Adipose tissue (tissue), 3 donors: Measurements from ENCODE around the gene IQSEC3. TPM values are rescaled to one million over a fixed set of nuclear protein-coding genes. Genes with fewer than 3 reads are reported as not detected.
"Not testable (repeated sequence)": the region's sequence is repeated elsewhere in the genome, so short reads cannot be mapped to it uniquely, and the experiment has no call there.

ENCODE experiments used
- H3K27ac ChIP-seq: one replicate; pipeline ENCODE4 v1.5.1; 2013; ENCODE audit warnings: low read depth, low read length
- WGBS, 3 donors: extraction: QIAGEN DNeasy Blood & Tissue Kit; methylation state at CpG; one replicate each; pipeline ENCODE4 v1.1.7; 2013; 5-methylcytosine and 5-hydroxymethylcytosine counted together
- polyA plus RNA-seq, 3 donors: library from polyadenylated mRNA; stranded (reverse); fragments of 200-250 nt; gene quantifications; one replicate each; pipeline ENCODE4 v1.2.3, GENCODE V29; 2013
- donor health status: healthy with polysubstance abuse.
- donor health status: Bipolar disorder and iron deficiency.
- donor health status: healthy.

The IQSEC3 gene
- polyA plus RNA-seq, 3 donors: 0.61 to 5.2 (median 5.2) TPM

DNA sequence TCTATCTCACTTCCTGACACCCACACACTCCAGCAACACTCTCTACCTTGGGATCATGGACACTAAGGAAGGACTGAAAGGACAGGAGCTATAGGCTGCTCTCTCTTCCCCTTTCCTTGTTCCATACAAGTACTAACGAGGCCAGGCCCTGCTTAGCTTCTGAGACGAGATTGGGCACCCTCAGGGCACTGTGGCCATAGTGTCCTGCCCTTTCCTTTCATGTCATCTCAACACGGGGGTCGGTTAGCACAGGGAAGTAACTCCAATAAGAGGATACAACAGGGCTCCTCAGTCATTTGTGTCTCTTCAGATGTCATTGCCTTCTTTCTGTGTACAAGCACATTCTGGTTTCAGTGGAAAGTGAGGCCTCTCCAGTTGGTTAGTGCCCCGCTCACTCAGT, 15.5 kb upstream of the IQSEC3 start:
- not testable (repeated sequence) for H3K27ac ChIP-seq
- 57 to 69% (median 65%) methylated on average over 5 of the region's 5 CpGs for WGBS, 3 donors

DNA sequence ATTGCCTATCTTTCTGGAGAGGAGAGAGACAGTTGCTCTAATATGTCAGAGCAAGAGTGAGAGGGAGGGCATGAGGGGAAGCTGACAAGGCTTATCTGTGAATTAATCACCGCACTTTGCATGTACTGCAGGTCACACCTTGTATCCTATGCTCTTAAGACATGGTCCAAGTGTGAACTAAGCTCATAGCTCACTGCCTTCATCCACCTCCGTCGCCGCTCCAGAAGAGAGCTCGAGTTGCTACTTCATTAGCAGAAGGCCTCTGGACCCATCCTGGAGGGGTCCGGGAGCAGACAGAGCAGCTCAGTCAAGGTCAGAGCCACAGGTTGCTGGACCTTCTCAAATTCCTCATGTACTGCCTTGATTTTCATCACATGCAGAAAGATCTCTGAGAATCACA, 14.6 kb upstream of the IQSEC3 start:
- H3K27ac ChIP-seq: not testable (repeated sequence)
- 61 to 73% (median 72%) methylated on average over 6 of the region's 6 CpGs for whole genome bisulfite sequencing, 3 donors

GRCh38 chr12:52902-53734, 13.4 kb upstream of the IQSEC3 start:
- not testable (repeated sequence) for H3K27ac ChIP-seq
- 54 to 75% (median 69%) methylated on average over 4 of the region's 4 CpGs for WGBS, 3 donors

DNA sequence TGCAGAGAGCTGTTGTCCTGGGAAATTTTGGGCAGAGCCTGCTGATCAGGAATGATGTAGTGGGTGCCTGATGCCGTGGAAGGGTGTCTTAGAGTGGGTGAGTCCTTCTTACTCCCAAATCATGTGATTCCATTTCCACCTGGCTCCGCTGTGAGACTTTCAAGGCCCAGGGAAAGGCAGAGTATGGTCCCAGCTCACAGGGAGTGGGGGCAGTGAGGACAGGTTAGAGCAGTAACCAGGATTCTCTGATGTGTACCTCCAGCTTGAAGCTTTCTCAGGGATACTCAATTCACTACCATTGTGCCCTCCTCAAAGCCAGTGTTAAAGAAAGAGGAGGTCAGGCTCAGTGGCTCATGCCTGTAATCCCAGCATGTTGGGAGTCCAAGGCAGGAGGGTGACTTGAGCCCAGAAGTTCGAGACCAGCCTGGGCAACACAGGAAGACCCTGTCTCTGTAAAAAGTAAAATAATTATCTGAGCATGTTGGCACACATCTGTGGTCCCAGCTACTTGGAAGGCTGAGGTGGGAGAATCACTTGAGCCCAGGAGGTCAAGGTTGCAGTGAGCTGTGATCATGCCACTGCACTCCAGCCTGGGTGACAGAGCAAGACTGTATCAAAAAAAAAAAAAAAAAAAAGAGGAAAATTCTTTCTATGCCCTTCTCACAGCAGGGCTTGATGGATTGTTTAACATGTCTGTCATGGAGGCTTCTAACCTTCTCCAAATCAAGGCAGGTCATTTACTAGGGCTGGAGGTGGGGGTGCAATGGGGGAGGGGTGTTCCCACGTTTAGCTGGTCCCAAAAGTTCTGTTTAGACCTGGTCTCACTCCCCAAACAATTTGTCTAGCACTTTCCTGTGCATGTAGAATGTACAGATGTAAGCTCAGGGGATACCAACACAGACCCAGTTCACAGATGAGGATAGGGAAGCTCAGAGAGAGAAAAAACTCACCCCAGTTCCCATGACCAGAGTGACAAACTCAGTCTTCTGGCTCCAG, 12.5 kb upstream of the IQSEC3 start:
- no peak overlapping the region for H3K27ac ChIP-seq
- 30 to 47% (median 40%) methylated on average over 4 of the region's 4 CpGs for WGBS, 3 donors

- H3K27ac ChIP-seq: no peak overlapping the region
- 62 to 66% (median 64%) methylated on average over 13 of the region's 13 CpGs for WGBS, 3 donors
These were observed 11.6 kb upstream of the IQSEC3 start for GRCh38 chr12:54750-55535.

- H3K27ac ChIP-seq: no peak overlapping the region
- WGBS, 3 donors: 55 to 63% (median 59%) methylated on average over 7 of the region's 7 CpGs
These were observed 9.8 kb upstream of the IQSEC3 start for GRCh38 chr12:56683-57346.

DNA sequence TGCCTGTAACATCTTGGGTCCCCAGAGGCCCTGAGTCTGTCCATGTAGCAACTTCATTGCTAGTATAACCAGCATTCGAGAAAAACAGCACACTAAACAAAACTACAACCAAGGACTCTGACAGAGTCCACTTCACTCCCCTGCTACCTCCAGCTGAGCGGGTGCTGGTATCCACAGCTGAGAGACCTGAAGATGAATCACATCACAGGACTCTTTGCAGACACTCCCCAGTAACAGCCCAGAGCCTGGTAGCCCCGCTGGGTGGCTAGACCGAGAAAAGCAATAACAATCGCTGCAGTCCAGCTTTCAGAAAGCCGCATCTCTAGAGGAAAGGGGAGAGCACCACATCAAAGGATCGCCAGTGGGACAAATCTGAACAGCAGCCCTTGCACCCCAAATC, 9.0 kb upstream of the IQSEC3 start:
- H3K27ac ChIP-seq: no peak overlapping the region
- WGBS, 3 donors: 72 to 81% (median 80%) methylated on average over 7 of the region's 7 CpGs

- no peak overlapping the region for H3K27ac ChIP-seq
These were observed 7.7 kb upstream of the IQSEC3 start for GRCh38 chr12:58832-59231.

GRCh38 chr12:61845-62244, 4.7 kb upstream of the IQSEC3 start:
- H3K27ac ChIP-seq: not testable (repeated sequence)

GRCh38 chr12:65491-66063, 990 bp upstream of the IQSEC3 start:
- WGBS, 3 donors: 40 to 61% (median 49%) methylated on average over 4 of the region's 4 CpGs

DNA sequence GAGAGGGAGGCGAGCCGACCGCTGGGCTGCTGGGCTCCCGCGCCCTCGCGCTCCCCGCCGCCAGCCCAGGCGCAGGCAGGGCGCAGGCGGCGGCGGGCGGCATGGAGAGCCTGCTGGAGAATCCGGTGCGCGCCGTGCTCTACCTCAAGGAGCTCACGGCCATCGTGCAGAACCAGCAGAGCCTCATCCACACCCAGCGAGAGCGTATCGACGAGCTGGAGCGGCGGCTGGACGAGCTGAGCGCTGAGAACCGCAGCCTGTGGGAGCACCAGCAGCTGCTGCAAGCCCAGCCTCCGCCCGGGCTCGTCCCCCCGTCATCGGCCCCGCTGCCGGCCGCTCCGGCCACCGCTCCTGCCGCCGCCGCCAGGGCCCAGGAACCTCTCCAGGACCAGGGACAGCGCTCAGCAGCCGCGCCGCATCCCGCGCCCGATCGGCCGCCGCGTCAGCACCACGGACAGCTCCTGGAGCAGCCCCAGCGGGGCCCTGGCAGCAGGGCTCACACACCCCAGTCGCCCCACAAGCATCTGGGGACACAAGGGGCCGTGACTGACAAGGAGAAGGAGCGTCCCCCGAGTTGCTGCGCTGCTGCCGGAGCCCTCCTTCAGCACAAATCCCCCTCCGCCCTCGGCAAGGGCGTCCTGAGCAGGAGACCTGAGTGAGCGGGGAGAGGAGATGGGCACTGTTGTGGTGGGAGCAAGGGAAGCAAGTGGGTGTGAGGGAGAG, 376 bp downstream of the IQSEC3 start:
- not testable (repeated sequence) for H3K27ac ChIP-seq
- WGBS, 3 donors: 3 to 6% (median 5%) methylated on average over 38 to 45 of the region's 66 CpGs

More at GRCh38 chr12:65491-66063, 990 bp upstream of the IQSEC3 start:
- not testable (repeated sequence) for H3K27ac ChIP-seq

GRCh38 chr12:69677-70076, 3.1 kb downstream of the IQSEC3 start:
- WGBS, 3 donors: 68 to 75% (median 75%) methylated on average over 6 of the region's 6 CpGs
- not testable (repeated sequence) for H3K27ac ChIP-seq

DNA sequence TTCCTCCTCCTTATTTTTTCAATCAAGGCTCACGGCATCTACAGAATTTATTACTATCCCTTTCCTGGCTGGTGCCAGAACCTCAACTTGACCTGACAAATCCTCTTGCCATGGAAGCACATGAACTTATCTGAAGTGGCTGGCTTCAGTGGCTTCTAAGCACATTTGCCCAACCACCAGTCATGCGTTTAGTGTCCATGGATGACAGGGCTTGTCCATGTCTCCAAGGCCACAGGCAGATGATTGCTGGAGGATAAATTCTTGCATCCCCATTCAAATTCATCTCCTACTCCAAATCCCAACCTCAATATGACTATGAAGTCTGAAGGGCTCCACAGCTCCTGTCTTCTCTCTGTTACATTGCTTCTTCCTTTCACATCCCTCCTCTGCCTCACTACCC, 4.0 kb downstream of the IQSEC3 start:
- WGBS, 3 donors: 78 to 93% (median 83%) methylated on average over 2 of the region's 2 CpGs
- H3K27ac ChIP-seq: not testable (repeated sequence)

DNA sequence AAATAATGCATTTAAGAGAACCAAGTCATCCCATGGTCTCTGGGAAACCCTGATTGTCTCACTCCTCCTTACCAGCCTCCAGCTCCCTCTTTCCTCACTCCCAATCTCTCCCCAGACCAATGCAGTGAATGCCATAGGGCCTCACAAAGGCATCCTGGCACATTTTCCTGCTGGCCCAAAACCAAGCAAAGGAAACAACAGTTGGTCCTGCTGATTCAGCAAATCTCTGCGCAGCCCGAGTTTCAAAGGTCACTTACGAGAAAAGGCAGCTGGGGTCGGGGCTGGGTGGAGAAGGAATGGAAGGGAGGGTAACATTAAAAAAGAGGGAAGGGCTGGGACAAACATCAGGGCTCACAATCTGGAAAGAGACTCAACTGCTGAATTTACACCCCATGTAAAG, 5.5 kb downstream of the IQSEC3 start:
- WGBS, 3 donors: 34 to 56% (median 53%) methylated on average over 4 of the region's 4 CpGs
- H3K27ac ChIP-seq: not testable (repeated sequence)

GRCh38 chr12:74420-75190, 8.0 kb downstream of the IQSEC3 start:
- H3K27ac ChIP-seq: not testable (repeated sequence)
- 68 to 85% (median 83%) methylated on average over 8 of the region's 8 CpGs for WGBS, 3 donors

- 70 to 85% (median 74%) methylated on average over 5 of the region's 5 CpGs for WGBS, 3 donors
- not testable (repeated sequence) for H3K27ac ChIP-seq
These were observed 9.0 kb downstream of the IQSEC3 start for GRCh38 chr12:75541-75940.

GRCh38 chr12:76102-76501, 9.5 kb downstream of the IQSEC3 start:
- H3K27ac ChIP-seq: not testable (repeated sequence)
- WGBS, 3 donors: 82 to 93% (median 93%) methylated on average over 10 of the region's 10 CpGs
